ENCODE results near the gene LRRC31.

LRRC31 gene

GRCh38 chr3:169869484-169870220, at the start of gene LRRC31:
TSS of gene LRRC31 (minus strand) at chr3:169869935. CDS start at chr3:169869807, 128 bp downstream.
- Histone ChIP-seq H3K27me3 (no peaks in the 10 kb centered on the region), H3K36me3 (no peaks in the 10 kb centered on the region), H3K9ac (no peak within 1 kb of the TSS), H3K4me1 (peaks cover 14 to 37% (median 24%) of the 10 kb centered on the region in 10 experiments), H4K20me1 (no peaks in the 10 kb centered on the region), H3K27ac (no peak within 1 kb of the TSS), H3K4me2 (peak within 1 kb of the TSS in 6 of 11 experiments; percentile 29 to 67 (median 60); a peak in 10 of 22 replicates), H3K9me3 (replicated peaks in 1 of 11) (peaks cover 0 to 7% (median 0%) of the 10 kb centered on the region in 11 experiments; a peak in 3 of 22 replicates), H3K4me3 (no peak within 1 kb of the TSS)
- TF ChIP-seq Cebpa-rat (IDR thresholded peaks at IDR 0.05): no peak

- Histone ChIP-seq H3K4me1 (0 out of 20 replicates have a peak, but pooled peaks cover 0 to 6% (median 0%) of the 10 kb centered on the region in 10 experiments), H3K9ac (no peak overlapping the region), H3K27ac (no peak overlapping the region), H3K4me2 (no peak overlapping the region; a peak in 1 of 22 replicates), H3K4me3 (no peak overlapping the region), H3K36me3 (no peaks in the 10 kb centered on the region), H3K9me3 (replicated peaks in 1 of 11) (no peaks in the 10 kb centered on the region; a peak in 1 of 22 replicates), H3K27me3 (no peaks in the 10 kb centered on the region), H4K20me1 (no peaks in the 10 kb centered on the region)
- no peak for TF ChIP-seq Cebpa-rat (IDR thresholded peaks at IDR 0.05)
Measured at GRCh38 chr3:169914321-169914720, 44.6 kb upstream of the LRRC31 start.

- no peaks in the 10 kb centered on the region; a peak in 1 of 22 replicates for H3K9me3 ChIP-seq (replicated peaks in 1 of 11)
- no peak overlapping the region for H3K9ac ChIP-seq
- no peaks in the 10 kb centered on the region for H3K27me3 ChIP-seq
- no peaks in the 10 kb centered on the region for H3K36me3 ChIP-seq
- H3K4me1 ChIP-seq: 0 out of 20 replicates have a peak, but pooled peaks cover 0 to 6% (median 0%) of the 10 kb centered on the region in 10 experiments
- no peak overlapping the region for H3K4me2 ChIP-seq
- no peak for TF ChIP-seq Cebpa-rat (IDR thresholded peaks at IDR 0.05)
- no peak overlapping the region for H3K27ac ChIP-seq
- no peak overlapping the region for H3K4me3 ChIP-seq
- no peaks in the 10 kb centered on the region for H4K20me1 ChIP-seq
Measured at GRCh38 chr3:169913323-169913722, 43.6 kb upstream of the LRRC31 start.

- Histone ChIP-seq H3K27ac (no peak within 1 kb of the TSS), H3K4me3 (no peak within 1 kb of the TSS), H3K4me2 (no peak within 1 kb of the TSS), H4K20me1 (no peaks in the 10 kb centered on the region), H3K27me3 (no peaks in the 10 kb centered on the region), H3K9ac (no peak within 1 kb of the TSS), H3K36me3 (no peaks in the 10 kb centered on the region), H3K4me1 (peaks cover 0 to 23% (median 0%) of the 10 kb centered on the region in 10 experiments; a peak in 5 of 20 replicates), H3K9me3 (replicated peaks in 1 of 11) (no peaks in the 10 kb centered on the region)
- TF ChIP-seq Cebpa-rat (IDR thresholded peaks at IDR 0.05): no peak
Measured at GRCh38 chr3:169911272-169911671, 41.5 kb upstream of the LRRC31 start, which contains the start of gene SAMD7. TSS of gene SAMD7 (plus strand) at chr3:169911572. CDS start at chr3:169919499, 7,927 bp downstream.

GRCh38 chr3:169907944-169908343, 38.2 kb upstream of the LRRC31 start:
- no peak overlapping the region for H3K4me3 ChIP-seq
- H3K9ac ChIP-seq: no peak overlapping the region
- H3K9me3 ChIP-seq (replicated peaks in 1 of 11): peaks cover 4 to 19% (median 11%) of the 10 kb centered on the region in 11 experiments
- no peaks in the 10 kb centered on the region for H4K20me1 ChIP-seq
- H3K4me2 ChIP-seq: peak overlapping the region in 2 of 11 experiments; percentile 0 to 19; a peak in 2 of 22 replicates
- peaks cover 0 to 17% (median 0%) of the 10 kb centered on the region in 10 experiments; a peak in 5 of 20 replicates for H3K4me1 ChIP-seq
- no peaks in the 10 kb centered on the region for H3K27me3 ChIP-seq
- no peak for TF ChIP-seq Cebpa-rat (IDR thresholded peaks at IDR 0.05)
- H3K36me3 ChIP-seq: no peaks in the 10 kb centered on the region
- 0 out of 22 replicates have a peak overlapping the region, but pooled peaks of 1 of the 11 experiments have one; percentile 6 for H3K27ac ChIP-seq

- Histone ChIP-seq H4K20me1 (no peaks in the 10 kb centered on the region), H3K4me1 (peaks cover 0 to 17% (median 0%) of the 10 kb centered on the region in 10 experiments; a peak in 5 of 20 replicates), H3K9ac (no peak overlapping the region), H3K9me3 (replicated peaks in 1 of 11) (peaks cover 9 to 24% (median 15%) of the 10 kb centered on the region in 11 experiments), H3K4me3 (no peak overlapping the region), H3K4me2 (peak overlapping the region in 3 of 11 experiments; percentile 0 to 21 (median 19); a peak in 6 of 22 replicates), H3K36me3 (no peaks in the 10 kb centered on the region), H3K27ac (0 out of 22 replicates have a peak overlapping the region, but pooled peaks of 1 of the 11 experiments have one; percentile 6), H3K27me3 (no peaks in the 10 kb centered on the region)
- TF ChIP-seq Cebpa-rat (IDR thresholded peaks at IDR 0.05): no peak
Measured at GRCh38 chr3:169907476-169907875, 37.7 kb upstream of the LRRC31 start.

- H3K4me1 ChIP-seq: peaks cover 0 to 17% (median 0%) of the 10 kb centered on the region in 10 experiments; a peak in 5 of 20 replicates
- H3K27ac ChIP-seq: no peak overlapping the region
- H3K36me3 ChIP-seq: no peaks in the 10 kb centered on the region
- TF ChIP-seq Cebpa-rat (IDR thresholded peaks at IDR 0.05): no peak
- H3K27me3 ChIP-seq: no peaks in the 10 kb centered on the region
- no peak overlapping the region for H3K4me2 ChIP-seq
- no peaks in the 10 kb centered on the region for H4K20me1 ChIP-seq
- H3K9me3 ChIP-seq (replicated peaks in 1 of 11): peaks cover 29 to 44% (median 36%) of the 10 kb centered on the region in 11 experiments
- no peak overlapping the region for H3K4me3 ChIP-seq
- no peak overlapping the region for H3K9ac ChIP-seq
Measured at GRCh38 chr3:169905404-169905803, 35.7 kb upstream of the LRRC31 start.

- H3K36me3 ChIP-seq: no peaks in the 10 kb centered on the region
- H3K4me2 ChIP-seq: no peak overlapping the region
- no peaks in the 10 kb centered on the region for H3K27me3 ChIP-seq
- H3K9ac ChIP-seq: no peak overlapping the region
- peaks cover 0 to under 1% (median 0%) of the 10 kb centered on the region in 10 experiments; a peak in 1 of 20 replicates for H3K4me1 ChIP-seq
- no peaks in the 10 kb centered on the region for H4K20me1 ChIP-seq
- no peak overlapping the region for H3K4me3 ChIP-seq
- H3K27ac ChIP-seq: no peak overlapping the region
- peaks cover 29 to 47% (median 38%) of the 10 kb centered on the region in 11 experiments for H3K9me3 ChIP-seq (replicated peaks in 1 of 11)
- no peak for TF ChIP-seq Cebpa-rat (IDR thresholded peaks at IDR 0.05)
Measured at GRCh38 chr3:169901453-169901852, 31.7 kb upstream of the LRRC31 start.

- Histone ChIP-seq H4K20me1 (no peaks in the 10 kb centered on the region), H3K4me2 (no peak overlapping the region), H3K36me3 (no peaks in the 10 kb centered on the region), H3K27ac (no peak overlapping the region), H3K9me3 (replicated peaks in 1 of 11) (peaks cover 18 to 27% (median 21%) of the 10 kb centered on the region in 11 experiments), H3K4me1 (peaks cover 0 to 14% (median 8%) of the 10 kb centered on the region in 10 experiments; a peak in 9 of 20 replicates), H3K27me3 (no peaks in the 10 kb centered on the region), H3K4me3 (no peak overlapping the region), H3K9ac (no peak overlapping the region)
- TF ChIP-seq Cebpa-rat (IDR thresholded peaks at IDR 0.05): no peak
Measured at GRCh38 chr3:169897284-169897683, 27.5 kb upstream of the LRRC31 start.

All from BLaER1 treated with 17β-estradiol and CSF1 and Interleukin-3, amounts not matched to agents 10 nM and 100 nM (cell line).